GM19025 (cell line): ENCODE measurements around the gene TICAM1.
A peak's percentile ranks its signal among the peaks of the same experiment; 100 is the strongest.
"Not testable (repeated sequence)": the region's sequence is repeated elsewhere in the genome, so short reads cannot be mapped to it uniquely, and the experiment has no call there.

ENCODE experiments used
- ATAC-seq: cut with Tn5 transposase; IDR thresholded peaks from one replicate; pipeline ENCODE4 v1.9.1; 2021; ENCODE audit warnings: mild to moderate bottlenecking, low read depth, moderate library complexity; ENCODE audit not compliant: unreplicated experiment

The TICAM1 gene

DNA sequence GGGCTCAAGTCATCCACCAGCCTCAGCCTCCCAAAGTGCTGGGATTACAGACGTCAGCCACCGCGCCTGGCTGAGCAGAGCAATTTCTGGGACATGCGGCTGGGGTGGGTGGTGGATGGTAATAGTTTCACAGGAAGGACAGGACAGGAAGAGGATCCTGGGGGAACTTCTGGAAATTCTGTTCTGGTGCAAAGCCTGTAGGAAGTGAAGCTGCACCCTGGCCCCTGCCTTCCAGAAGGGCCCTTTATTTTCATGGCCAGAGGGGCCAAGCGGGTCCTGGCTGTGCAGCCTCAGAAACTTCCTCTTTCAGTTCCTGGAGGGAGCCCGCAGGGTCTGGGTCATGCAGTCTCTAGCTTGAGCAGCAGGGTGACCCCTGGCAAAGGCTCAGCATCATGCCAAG lies 24.3 kb downstream of the TICAM1 start:
- ATAC-seq, result no peak

DNA sequence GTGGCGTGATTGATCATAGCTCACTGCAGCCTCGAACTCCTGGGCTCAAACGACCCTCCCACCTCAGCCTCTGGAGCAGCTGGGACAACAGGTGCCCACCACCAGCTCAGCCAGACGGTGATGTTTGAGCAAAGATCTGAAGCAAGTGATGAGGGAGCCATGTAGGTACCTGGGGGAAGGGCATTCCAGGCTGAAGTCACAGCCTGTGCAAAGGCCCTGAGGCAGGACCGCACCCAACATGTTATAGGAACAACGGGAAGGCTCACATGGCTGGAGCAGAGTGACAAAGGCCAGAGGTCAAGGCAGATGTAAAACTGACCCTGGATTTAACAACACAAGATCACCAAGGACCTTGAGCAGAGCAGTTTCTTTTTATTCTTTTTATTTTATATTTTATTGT lies 25.1 kb downstream of the TICAM1 start:
- no peak for ATAC-seq

DNA sequence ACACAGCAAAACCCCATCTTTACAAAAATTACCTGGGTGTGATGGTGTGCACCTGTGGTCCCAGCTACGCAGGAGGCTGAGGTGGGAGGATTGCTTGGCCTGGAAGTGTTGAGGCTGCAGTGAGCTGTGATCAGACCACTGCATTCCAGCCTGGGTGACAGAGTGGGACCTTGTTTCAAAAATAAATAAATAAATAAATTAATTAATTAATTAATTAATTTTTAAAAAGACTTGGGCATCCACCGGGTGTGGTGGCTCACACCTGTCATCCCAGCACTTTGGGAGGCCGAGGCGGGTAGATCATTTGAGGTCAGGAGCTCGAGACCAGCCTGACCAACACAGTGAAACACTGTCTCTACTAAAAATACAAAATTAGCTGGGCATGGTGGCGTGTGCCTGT lies 26.4 kb downstream of the TICAM1 start:
- not testable (repeated sequence) for ATAC-seq

DNA sequence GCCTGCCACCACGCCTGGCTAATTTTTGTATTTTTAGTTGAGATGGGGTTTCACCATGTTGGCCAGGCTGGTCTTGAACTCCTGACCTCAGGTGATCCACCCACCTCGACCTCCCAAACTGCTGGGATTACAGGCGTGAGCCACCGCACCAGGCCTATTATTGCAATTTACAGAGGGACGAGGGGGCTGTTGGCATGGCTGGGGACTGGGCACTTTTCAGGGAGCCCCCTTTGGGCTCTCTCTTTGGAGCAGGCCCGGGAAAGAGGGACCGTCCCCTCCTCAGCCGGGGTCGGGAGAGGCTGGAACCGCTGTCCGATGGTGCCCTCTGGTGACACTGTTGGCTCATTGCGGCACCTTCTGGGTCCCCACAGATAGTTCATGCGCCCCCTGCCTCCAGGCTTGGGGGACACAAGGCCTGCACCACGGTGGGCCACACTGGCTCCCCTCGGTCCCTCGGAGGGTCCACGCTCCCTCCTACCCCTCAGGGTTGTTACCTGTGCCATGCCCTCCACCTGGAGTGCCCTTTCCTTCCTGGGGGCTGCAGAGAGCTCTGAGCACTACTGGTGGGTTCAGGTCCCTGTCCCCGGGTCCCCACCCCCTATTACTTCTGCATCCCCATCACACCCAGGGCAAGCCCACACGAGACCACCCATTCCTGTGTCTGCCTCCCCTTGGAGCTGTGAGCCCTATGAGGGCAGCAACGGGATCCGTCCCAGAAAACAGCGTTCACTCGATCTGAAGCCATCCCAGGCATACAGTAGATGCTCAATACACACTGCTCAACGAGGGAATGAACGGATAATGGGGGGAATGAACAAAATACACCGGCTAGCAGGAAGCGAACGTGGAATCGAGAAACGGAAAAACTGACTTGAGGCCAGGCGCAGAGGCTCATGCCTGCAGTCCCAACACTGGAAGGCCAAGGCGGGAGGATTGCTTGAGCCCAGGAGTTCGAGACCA lies 27.5 kb downstream of the TICAM1 start:
- no peak for ATAC-seq

DNA sequence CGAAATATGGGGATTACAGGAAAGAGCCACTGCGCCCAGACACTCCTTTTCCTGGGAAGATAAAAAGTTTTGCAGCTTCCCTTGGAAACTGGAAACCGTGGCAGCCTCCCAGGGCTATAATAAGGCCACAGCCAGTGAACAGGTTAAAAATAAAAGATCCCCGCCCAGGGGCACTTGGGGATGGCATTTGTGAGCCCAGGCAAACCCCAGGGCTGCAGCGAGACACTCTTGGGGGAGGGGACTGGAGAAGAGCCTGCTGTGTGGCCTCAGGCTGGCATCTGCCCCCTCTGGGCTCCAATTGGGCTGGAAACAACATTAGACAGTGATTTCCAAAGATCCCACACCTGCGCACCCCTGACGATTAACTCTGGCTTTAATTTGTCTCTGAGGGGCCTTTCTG lies 28.8 kb downstream of the TICAM1 start:
- no peak for ATAC-seq

DNA sequence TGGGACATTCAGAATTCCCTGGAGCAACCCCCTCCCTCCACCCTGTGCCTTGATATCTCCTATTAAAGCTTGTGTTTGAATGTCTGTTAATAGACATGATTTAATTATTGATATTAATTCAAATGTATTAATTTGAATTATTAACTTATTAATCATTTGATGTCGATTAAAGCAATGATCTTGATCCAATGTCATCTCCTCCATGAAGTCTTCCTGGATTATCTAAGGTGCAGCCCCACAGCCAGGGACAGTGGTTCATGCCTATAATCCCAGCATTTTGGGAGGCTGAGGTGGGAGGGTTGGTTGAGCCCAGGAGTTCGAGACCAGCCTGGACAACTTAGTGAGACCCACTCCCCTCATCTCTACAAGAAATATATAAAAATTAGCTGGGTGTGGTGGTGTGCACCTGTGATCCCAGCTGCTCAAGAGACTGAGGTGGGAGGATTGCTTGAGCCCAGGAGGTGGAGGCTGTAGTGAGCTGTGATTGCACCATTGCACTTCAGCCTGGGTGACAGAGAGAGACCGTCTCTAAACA lies 30.4 kb downstream of the TICAM1 start:
- no peak for ATAC-seq

DNA sequence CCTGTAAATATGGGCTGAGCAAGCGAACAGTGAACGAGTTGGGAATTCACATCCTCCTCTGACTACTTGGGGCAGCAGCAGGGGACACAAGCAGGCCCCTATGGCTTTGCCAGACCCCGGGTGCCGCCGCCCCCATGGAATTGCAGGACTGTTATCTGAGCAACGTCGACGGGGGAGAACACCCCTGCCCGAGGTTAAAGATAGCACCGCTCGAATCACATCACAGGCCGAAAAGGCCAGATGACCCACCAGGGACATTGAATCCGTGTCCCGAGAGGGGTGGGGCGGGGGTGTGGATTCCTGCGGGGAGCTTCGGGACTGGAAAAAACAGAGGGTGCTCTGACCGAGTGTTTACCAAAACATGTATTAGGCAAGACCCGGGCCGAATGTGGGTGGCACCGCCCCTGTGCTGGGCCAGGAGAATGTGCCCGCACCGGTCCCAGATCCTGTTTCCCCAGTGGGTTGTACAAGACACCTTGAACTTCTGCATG lies 30.9 kb downstream of the TICAM1 start:
- no peak for ATAC-seq

DNA sequence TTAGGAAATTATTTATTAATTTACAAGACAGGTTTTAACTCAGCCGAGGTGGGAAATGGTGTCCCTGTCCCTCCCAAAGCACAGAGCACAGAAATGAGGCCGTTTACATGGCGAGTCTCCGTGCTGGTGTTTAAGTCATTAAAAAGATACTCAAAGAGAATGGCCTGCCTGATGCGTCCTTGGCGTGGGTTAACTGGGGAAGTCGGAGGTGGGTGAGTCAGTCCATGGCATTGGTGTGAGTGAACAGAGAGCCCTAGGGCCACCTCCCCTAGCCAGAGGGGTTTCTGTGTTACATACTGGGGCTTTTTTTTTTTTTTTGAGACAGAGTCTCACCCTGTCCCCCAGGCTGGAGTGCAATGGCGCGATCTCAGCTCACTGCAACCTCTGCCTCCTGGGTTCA lies 36.1 kb downstream of the TICAM1 start:
- no peak for ATAC-seq

DNA sequence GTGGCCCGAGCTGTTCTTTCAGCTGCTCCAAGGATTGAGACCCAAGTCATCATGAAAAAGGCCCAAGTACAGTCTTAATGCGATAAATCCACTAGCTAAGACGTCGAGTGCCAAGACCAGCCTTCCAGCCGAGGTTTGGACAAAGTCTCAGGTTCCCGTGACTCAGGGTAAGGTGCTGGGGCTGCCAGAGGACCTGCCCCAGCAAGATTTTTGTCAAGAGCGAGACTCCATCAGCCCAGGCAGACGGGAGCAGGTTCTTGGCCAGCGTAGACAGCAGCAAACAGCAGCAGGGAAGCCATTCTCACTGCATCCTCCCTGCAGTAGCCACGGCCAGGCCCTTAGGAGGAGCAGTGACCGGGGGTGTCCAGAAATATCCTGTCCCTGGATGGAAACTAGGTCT lies 36.5 kb downstream of the TICAM1 start:
- no peak for ATAC-seq

DNA sequence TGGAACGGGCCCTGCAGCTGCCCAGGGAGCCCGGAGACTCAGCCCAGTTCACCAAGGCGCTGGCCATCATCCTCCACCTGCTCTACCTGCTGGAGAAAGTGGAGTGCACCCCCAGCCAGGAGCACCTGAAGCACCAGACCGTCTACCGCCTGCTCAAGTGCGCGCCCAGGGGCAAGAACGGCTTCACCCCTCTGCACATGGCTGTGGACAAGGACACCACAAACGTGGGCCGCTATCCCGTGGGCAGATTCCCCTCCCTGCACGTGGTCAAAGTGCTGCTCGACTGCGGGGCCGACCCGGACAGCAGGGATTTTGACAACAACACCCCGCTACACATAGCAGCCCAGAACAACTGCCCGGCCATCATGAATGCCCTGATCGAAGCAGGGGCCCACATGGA lies 38.2 kb downstream of the TICAM1 start:
- not testable (repeated sequence) for ATAC-seq

DNA sequence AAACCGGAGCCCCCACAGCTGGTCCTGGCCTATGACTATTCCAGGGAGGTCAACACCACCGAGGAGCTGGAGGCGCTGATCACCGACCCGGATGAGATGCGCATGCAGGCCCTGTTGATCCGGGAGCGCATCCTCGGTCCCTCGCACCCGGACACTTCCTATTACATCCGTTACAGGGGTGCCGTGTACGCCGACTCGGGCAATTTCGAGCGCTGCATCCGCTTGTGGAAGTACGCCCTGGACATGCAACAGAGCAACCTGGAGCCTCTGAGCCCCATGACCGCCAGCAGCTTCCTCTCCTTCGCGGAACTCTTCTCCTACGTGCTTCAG lies 38.7 kb downstream of the TICAM1 start:
- ATAC-seq, result not testable (repeated sequence)

DNA sequence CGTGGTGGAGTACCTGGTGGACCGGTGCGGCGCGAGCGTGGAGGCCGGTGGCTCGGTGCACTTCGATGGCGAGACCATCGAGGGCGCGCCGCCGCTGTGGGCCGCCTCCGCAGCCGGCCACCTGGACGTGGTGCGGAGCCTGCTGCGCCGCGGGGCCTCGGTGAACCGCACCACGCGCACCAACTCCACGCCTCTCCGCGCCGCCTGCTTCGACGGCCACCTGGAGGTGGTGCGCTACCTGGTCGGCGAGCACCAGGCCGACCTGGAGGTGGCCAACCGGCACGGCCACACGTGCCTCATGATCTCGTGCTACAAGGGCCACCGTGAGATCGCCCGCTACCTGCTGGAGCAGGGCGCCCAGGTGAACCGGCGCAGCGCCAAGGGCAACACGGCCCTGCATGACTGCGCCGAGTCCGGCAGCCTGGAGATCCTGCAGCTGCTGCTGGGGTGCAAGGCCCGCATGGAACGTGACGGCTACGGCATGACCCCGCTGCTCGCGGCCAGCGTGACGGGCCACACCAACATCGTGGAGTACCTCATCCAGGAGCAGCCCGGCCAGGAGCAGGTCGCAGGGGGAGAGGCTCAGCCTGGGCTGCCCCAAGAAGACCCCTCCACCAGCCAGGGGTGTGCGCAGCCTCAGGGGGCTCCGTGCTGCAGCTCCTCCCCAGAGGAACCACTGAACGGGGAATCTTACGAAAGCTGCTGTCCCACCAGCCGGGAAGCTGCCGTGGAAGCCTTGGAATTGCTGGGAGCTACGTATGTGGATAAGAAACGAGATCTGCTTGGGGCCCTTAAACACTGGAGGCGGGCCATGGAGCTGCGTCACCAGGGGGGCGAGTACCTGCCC lies 39.3 kb downstream of the TICAM1 start:
- not testable (repeated sequence) for ATAC-seq

DNA sequence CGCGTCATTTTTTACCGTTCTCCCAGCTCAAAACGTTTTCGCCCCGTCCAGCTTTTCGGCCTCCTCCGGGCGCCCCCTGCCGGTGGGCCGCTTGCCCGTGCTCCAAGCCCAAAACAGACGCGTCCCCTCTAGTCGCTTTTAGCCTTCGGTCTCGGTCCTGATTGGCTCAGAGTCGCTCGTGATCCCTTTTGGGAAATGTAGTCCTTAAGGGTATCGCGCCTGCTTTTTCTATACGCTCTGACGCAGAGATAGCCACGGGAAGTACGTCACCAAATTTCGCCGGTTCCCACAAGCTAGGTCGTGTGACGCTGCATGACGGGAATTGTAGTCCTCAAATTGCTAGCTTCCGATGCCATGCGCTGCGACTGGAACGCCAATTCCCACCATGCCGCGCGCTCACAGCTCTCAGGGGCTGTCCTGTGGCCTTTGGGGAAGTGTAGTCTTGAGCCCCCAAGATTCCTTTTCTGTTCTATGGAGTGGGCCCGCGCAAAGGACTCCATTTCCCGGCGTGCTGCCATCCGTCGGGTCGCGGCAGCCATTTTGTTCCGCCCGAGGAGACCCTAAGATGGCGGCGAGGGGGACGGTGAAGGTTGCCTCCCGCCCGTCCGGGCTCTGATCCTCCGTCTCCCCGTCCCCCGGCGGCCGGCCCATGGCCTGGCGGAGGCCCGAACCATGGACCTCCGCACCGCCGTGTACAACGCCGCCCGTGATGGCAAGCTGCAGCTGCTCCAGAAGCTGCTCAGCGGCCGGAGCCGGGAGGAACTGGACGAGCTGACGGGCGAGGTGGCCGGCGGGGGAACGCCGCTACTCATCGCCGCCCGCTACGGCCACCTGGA lies 40.1 kb downstream of the TICAM1 start, which contains the start of gene FEM1A:
Gene FEM1A (plus strand): TSS at position 552 of the 836 bp plus-strand sequence. CDS start 121 bp downstream, at position 673.
- peak; percentile 88 for ATAC-seq

DNA sequence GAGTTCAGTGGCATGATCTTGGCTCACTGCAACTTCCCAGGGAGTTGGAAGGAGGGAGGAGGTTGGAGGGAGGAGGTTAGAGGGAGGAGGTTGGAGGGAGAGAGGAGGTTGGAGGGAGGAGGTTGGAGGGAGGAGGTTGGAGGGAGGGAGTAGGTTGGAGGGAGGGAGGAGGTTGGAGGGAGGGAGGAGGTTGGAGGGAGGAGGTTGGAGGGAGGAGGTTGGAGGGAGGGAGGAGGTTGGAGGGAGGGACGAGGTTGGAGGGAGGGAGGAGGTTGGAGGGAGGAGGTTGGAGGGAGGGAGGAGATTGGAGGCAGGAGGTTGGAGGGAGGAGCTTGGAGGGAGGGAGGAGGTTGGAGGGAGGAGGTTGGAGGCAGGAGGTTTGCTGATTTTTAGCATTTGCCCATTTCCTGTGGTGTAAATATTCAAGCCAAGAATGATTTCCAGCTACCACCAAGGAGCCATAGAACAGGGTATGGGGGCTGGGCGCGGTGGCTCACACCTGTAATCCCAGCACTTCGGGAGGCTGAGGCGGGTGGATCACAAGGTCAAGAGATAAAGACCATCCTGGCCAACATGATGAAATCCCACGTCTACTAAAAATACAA lies 45.0 kb downstream of the TICAM1 start:
- ATAC-seq, result not testable (repeated sequence)

DNA sequence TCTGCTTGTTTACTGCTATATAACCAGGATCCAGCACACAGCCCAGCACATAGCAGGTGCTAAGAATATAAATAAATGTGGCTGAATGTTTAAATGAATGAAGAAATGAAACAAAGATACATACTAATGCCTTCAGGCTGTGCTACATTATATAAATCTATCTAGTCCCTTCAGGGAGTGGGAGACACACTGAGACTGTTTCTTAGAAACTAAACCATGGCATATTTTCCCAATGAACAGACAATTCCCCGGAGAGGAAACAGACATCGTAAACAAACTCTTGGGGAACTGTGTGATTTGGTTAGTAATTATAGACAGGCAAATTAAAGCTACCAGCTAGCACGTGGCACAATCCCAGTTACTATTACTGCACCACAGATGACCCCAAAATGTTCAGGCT lies 49.7 kb downstream of the TICAM1 start:
- ATAC-seq, result no peak

DNA sequence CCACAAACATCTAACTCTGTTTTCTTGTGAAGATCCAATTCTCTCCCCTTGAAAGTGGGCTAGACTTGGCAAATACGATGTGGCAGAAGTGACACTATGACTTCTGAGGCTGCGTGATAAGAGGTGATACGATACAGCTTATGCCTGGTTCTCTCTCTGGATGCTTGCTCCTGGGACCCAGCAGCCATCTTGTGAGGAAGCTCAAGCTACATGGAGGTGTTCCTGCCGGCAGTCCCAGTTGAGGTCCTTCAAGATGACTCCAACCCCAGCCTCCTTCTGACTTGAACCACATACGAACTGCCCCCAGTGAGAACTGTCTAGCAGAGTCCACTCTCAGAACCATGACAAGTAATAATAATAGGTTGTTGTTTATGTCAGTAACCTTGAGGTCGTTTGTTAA lies 50.7 kb downstream of the TICAM1 start:
- ATAC-seq, result no peak

DNA sequence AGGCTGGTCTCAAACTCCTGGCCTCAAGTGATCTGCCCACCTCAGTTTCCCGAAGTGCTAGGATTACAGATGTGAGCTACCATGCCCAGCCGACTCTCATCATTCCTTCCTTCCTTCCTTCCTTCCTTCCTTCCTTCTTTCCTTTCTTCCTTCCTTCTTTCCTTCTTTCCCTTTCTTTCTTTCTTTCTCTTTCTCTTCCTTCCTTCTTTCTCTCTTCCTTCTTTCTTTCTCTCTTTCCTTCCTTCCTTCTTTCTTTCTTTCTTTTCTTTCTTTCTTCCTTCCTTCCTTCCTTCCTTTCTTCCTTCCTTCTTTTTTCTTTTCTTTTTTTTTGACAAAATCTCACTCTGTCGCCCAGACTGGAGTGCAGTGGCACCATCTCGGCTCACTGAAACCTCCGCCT lies 53.4 kb downstream of the TICAM1 start:
- ATAC-seq, result not testable (repeated sequence)

DNA sequence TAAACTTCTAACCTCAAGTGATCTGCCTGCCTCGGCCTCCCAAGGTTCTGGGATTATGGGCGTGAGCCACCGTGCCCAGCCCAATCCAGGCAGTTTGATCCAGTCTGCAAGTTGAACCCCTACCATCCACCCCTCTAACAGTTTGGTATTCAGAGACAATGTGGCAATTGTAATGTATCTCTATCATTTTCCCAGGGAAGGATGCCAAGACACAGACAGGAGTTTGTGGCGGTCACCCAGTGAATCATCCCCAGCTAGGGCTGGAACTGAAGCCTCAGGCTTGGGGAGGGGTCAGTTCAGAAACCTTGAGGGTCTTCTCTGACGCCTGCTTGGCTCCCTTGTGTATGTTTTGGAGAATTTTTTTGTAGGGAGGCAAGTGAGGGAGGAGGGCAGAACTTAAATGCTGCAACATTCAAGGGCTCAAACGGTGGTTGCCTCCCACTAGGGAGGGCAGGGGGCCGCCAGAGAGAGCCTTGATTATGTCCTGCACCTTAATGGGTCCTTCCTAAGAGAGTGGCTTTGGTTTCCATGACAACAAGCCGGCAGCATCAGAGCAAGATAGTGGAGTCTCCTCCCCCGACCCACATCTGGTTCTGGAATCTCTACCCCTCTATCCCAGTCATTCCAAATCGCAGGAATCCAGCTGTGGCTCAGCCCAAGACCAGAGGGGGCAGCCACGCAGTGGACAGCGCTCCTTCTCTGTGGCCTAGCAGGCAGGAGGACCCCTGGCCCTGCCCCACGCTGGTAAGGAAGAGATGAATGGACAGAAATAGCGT lies 54.9 kb downstream of the TICAM1 start:
- no peak for ATAC-seq

DNA sequence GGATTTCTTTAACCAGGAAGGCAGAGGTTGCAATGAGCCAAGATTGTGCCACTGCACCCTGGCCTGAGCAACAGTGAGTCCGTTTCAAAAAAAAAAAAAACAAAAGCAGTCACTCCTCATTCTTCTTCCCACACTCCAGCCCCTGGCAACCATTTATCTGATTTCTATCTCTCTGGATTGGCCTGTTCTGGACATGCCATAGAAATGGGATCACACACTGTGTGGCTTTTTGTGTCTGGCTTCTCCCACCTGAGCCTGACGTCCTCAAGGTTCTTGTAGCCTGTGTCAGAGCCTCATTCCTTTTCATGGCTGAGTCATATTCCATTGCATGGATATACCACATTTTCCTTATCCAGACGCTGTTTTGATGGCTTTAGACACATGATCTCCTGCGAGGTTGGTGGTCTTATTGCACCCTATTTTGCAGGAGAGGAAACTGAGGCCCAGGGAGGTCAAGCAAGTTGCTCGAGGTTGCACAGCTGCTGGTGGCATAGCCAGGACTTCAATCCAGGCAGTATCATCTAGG lies 55.8 kb downstream of the TICAM1 start:
- ATAC-seq, result no peak
